Measurements from ENCODE around the gene CYTH1. TPM values are rescaled to one million over a fixed set of nuclear protein-coding genes. Genes with fewer than 3 reads are reported as not detected.
A peak's percentile ranks its signal among the peaks of the same experiment; 100 is the strongest.

CYTH1 gene
- total RNA-seq, 1 experiment from 2014 or later, result 20.0 TPM

- Mint-ChIP-seq H3K27me3 (ENCODE audit: low read depth) (no peaks in the 10 kb centered on the region; the same call in 1 of the 2 replicates), H3K4me1 (peaks cover 12% of the 10 kb centered on the region), H3K9me3 (peaks cover 12% of the 10 kb centered on the region), H3K4me3 (no peak overlapping the region), H3K27ac (peak overlapping the region; percentile 24; the same call in 1 of the 2 replicates), H3K36me3 (peaks cover 11% of the 10 kb centered on the region; the same call in 1 of the 2 replicates)
- TF ChIP-seq ETV6 (CRISPR knock-in tag; IDR thresholded peaks at IDR 0.05) (no peak), E2F1 (CRISPR knock-in tag; IDR thresholded peaks at IDR 0.05) (no peak)
- ChIA-PET POLR2A (no interaction called here), CTCF (interaction anchor here (0.8 to 1.1 kb wide), 2 partner anchors 41 to 68 kb away, joined by 3 to 5 read pairs; no protein-coding TSS in a partner anchor)
- DNase-seq (ENCODE audit: low spot score) (no peak), ATAC-seq (no peak)
Observed at GRCh38 chr17:78667091-78667490, 115.0 kb downstream of the CYTH1 start.

GRCh38 chr17:78665952-78666920, 115.8 kb downstream of the CYTH1 start:
- no peak for TF ChIP-seq SOX15 (CRISPR knock-in tag; IDR thresholded peaks at IDR 0.05)
- no peak for TF ChIP-seq E2F4 (CRISPR knock-in tag; IDR thresholded peaks at IDR 0.05; ENCODE audit: borderline replicate concordance, low read depth)
- no peak for TF ChIP-seq OVOL2 (CRISPR knock-in tag; IDR thresholded peaks at IDR 0.05; ENCODE audit: borderline replicate concordance)
- TF ChIP-seq CDX4 (CRISPR knock-in tag; IDR thresholded peaks at IDR 0.05; ENCODE audit: borderline replicate concordance), result no peak
- no peak for TF ChIP-seq CBFB (CRISPR knock-in tag; IDR thresholded peaks at IDR 0.05; ENCODE audit: low read depth)
- no peak for TF ChIP-seq ZNF532 (CRISPR knock-in tag; IDR thresholded peaks at IDR 0.05; ENCODE audit: borderline replicate concordance)
- no peak for TF ChIP-seq IRF2 (CRISPR knock-in tag; IDR thresholded peaks at IDR 0.05; ENCODE audit: borderline replicate concordance, low read depth)
- TF ChIP-seq USF2 (CRISPR knock-in tag; IDR thresholded peaks at IDR 0.05), result no peak
- no peak for TF ChIP-seq AR (CRISPR knock-in tag; IDR thresholded peaks at IDR 0.05)
- TF ChIP-seq ESRRA (CRISPR knock-in tag; IDR thresholded peaks at IDR 0.05; ENCODE audit: borderline replicate concordance), result no peak
- no peak for TF ChIP-seq TCF7 (CRISPR knock-in tag; IDR thresholded peaks at IDR 0.05; ENCODE audit: low read depth)
- no peak for TF ChIP-seq ZNF121 (CRISPR knock-in tag; IDR thresholded peaks at IDR 0.05)
- TF ChIP-seq ZBTB21 (CRISPR knock-in tag; IDR thresholded peaks at IDR 0.05; ENCODE audit: borderline replicate concordance), result no peak
- no peak for TF ChIP-seq CREB1 (CRISPR knock-in tag; IDR thresholded peaks at IDR 0.05)
- no peak for TF ChIP-seq JUN (CRISPR knock-in tag; IDR thresholded peaks at IDR 0.05)
- TF ChIP-seq GRHL2 (CRISPR knock-in tag; IDR thresholded peaks at IDR 0.05; ENCODE audit: insufficient replicate concordance, severe bottlenecking), result no peak
- TF ChIP-seq ZNF416 (CRISPR knock-in tag; IDR thresholded peaks at IDR 0.05), result no peak
- no peak for TF ChIP-seq HMGA2 (CRISPR knock-in tag; IDR thresholded peaks at IDR 0.05)
- DNase-seq (ENCODE audit: low spot score), result no peak
- no peak overlapping the region; the same call in 1 of the 2 replicates for H3K27ac Mint-ChIP-seq
- peaks cover 7% of the 10 kb centered on the region for H3K9me3 Mint-ChIP-seq
- H3K4me1 Mint-ChIP-seq, result peaks cover 12% of the 10 kb centered on the region
- ChIA-PET POLR2A (no interaction called here), CTCF (interaction anchor here (0.5 to 1.2 kb wide), 5 partner anchors 42 to 182 kb away, joined by 3 to 5 read pairs (median 4); no protein-coding TSS in a partner anchor)
- ATAC-seq, result no peak
- H3K36me3 Mint-ChIP-seq, result peaks cover 7% of the 10 kb centered on the region; the same call in 1 of the 2 replicates
- no peak overlapping the region for H3K4me3 Mint-ChIP-seq
- H3K27me3 Mint-ChIP-seq (ENCODE audit: low read depth), result no peaks in the 10 kb centered on the region; the same call in 1 of the 2 replicates

Data from WTC11 (cell line).